ENCODE results near the gene MTA3. TPM values are rescaled to one million over a fixed set of nuclear protein-coding genes. Genes with fewer than 3 reads are reported as not detected.

MTA3 gene
- total RNA-seq, 4 donors from 2014 or later, result 6.6 to 21.6 (median 9.5) TPM

DNA sequence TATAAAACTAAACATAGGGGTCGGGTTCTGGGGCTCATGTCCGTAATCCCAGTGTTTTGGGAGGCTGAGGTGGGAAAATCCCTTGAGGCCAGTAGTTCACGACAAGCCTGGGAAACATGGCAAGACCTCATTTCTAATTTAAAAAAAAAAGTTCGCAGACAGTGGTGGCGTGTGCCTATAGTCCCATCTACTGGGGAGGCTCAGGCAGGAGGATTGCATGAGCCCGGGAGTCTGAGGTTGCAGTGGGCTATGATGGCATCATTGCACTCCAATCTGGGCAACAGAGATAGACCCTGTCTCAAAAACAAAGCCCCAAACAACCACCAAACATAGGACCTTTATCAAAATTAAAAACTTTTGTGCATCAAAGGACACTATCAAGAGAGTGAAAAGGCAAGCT lies 233.7 kb downstream of the MTA3 start:
- no peaks in the 10 kb centered on the region for H3K27me3 ChIP-seq
- H3K36me3 ChIP-seq, result no peaks in the 10 kb centered on the region
- intact Hi-C loops (cut with DNase I; ENCODE audit: low total_unique reads) (loop anchor here (5.0 kb wide), 1 partner anchor 1775 kb away; no protein-coding TSS in a partner anchor), in situ Hi-C loops (cut with MboI; ENCODE audit: low sequenced_read_pairs in 4 of 4) (loop anchor here in 1 of 4 donors (25.0 kb wide), 1 partner anchor 440 kb away; the partner anchor contains the start of gene COX7A2L)
- H3K9me3 ChIP-seq, result no peaks in the 10 kb centered on the region
- no peak overlapping the region for H3K4me3 ChIP-seq
- no peak overlapping the region for H3K27ac ChIP-seq
- DNase-seq (no peak), ATAC-seq (no peak)
- TF ChIP-seq, protein P1, sequence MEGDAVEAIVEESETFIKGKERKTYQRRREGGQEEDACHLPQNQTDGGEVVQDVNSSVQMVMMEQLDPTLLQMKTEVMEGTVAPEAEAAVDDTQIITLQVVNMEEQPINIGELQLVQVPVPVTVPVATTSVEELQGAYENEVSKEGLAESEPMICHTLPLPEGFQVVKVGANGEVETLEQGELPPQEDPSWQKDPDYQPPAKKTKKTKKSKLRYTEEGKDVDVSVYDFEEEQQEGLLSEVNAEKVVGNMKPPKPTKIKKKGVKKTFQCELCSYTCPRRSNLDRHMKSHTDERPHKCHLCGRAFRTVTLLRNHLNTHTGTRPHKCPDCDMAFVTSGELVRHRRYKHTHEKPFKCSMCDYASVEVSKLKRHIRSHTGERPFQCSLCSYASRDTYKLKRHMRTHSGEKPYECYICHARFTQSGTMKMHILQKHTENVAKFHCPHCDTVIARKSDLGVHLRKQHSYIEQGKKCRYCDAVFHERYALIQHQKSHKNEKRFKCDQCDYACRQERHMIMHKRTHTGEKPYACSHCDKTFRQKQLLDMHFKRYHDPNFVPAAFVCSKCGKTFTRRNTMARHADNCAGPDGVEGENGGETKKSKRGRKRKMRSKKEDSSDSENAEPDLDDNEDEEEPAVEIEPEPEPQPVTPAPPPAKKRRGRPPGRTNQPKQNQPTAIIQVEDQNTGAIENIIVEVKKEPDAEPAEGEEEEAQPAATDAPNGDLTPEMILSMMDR (IDR thresholded peaks at IDR 0.05 in 4 of 5, conservative IDR thresholded peaks at IDR 0.05 in 1 of 5), result no peak
- TF ChIP-seq POLR2A (IDR thresholded peaks at IDR 0.05), result no peak
- peaks cover 18 to 22% of the 10 kb centered on the region in 2 donors for H3K4me1 ChIP-seq

DNA sequence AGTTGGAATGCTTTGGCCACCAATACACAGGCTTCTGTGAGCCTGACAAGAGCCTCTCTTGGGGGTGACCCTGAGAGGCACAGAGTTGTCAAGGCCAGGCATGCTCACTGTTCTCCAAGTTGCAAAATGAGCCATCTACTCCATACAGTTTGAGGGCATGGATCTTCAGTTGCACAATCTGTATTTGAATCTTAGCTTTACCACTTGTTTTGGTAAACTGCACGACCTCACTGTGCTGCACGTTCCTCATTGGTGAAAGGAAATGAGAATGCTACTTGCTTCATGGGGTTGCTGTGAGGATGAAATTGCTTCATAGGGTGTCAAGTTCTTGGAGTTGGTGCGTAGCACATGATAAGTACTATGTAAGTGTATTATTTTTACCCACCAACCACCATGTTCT lies 235.9 kb downstream of the MTA3 start:
- H3K27me3 ChIP-seq, result no peaks in the 10 kb centered on the region
- peaks cover 23 to 28% of the 10 kb centered on the region in 2 donors for H3K4me1 ChIP-seq
- peak; percentile 92 to 95 for ATAC-seq
- TF ChIP-seq, protein P1 (IDR thresholded peaks at IDR 0.05 in 4 of 5, conservative IDR thresholded peaks at IDR 0.05 in 1 of 5), result no peak
- TF ChIP-seq POLR2A (IDR thresholded peaks at IDR 0.05), result no peak
- H3K27ac ChIP-seq, result peak overlapping the region; percentile 71 to 78 (median 74)
- DNase-seq, result peak in 1 of 2 donors; percentile 55
- H3K9me3 ChIP-seq, result no peaks in the 10 kb centered on the region
- H3K4me3 ChIP-seq, result no peak overlapping the region
- H3K36me3 ChIP-seq, result no peaks in the 10 kb centered on the region
- in situ Hi-C loops (cut with MboI; ENCODE audit: low sequenced_read_pairs in 4 of 4) (loop anchor here in 1 of 4 donors (25.0 kb wide), 1 partner anchor 442 kb away; the partner anchor contains the start of gene COX7A2L), intact Hi-C loops (cut with DNase I; ENCODE audit: low total_unique reads) (loop anchor here (5.0 kb wide), 1 partner anchor 1773 kb away; no protein-coding TSS in a partner anchor)

DNA sequence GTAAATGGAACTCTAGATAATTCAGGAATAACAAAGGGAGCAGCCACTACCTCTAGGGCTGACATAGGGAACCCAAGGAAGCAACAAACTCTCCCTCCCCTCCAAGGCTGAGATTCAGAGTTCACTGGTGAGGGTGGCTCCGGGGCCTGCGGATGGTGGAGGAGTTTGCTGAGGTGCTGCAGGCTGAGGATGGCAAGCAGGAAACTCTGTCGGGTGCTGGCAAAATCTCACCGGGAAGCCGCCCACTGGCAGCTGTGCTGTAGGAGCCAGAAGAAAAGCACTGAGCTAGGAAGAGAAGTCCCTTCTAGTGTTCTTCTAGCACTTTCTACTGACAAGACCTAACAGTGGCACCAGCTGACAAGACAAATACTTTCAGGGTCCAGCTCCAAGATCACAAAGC lies 236.5 kb downstream of the MTA3 start:
- peak in 1 of 2 donors; percentile 23 for ATAC-seq
- DNase-seq, result no peak
- Histone ChIP-seq H3K36me3 (no peaks in the 10 kb centered on the region), H3K27ac (peak overlapping the region; percentile 71 to 78 (median 74)), H3K27me3 (no peaks in the 10 kb centered on the region), H3K4me3 (no peak overlapping the region), H3K4me1 (peaks cover 23 to 28% of the 10 kb centered on the region in 2 donors), H3K9me3 (no peaks in the 10 kb centered on the region)
- intact Hi-C loops (cut with DNase I; ENCODE audit: low total_unique reads) (loop anchor here (5.0 kb wide), 1 partner anchor 1772 kb away; no protein-coding TSS in a partner anchor), in situ Hi-C loops (cut with MboI; ENCODE audit: low sequenced_read_pairs in 4 of 4) (loop anchor here in 1 of 4 donors (25.0 kb wide), 1 partner anchor 443 kb away; the partner anchor contains the start of gene COX7A2L)
- no peak for TF ChIP-seq POLR2A (IDR thresholded peaks at IDR 0.05)
- TF ChIP-seq, protein P1 (IDR thresholded peaks at IDR 0.05 in 4 of 5, conservative IDR thresholded peaks at IDR 0.05 in 1 of 5), result no peak

Other genes with a start within 250 kb of the MTA3 start
- gene COX7A2L, start 207.4 kb upstream of the MTA3 start, total RNA-seq, result 10 to 100 TPM; 69.8 to 94.7 (median 89.1) TPM
- gene KCNG3, start 74.7 kb upstream of the MTA3 start, total RNA-seq, result under 1 TPM in 1 of 4 donors, not detected in 3; 0.15 TPM
- gene OXER1, start 195.5 kb downstream of the MTA3 start, total RNA-seq, result under 1 TPM in 1 of 4 donors, not detected in 3; 0.56 TPM
- 1 to 10 TPM in 3 of 4 donors, under 1 TPM in 1; 0.53 to 2.5 (median 2.1) TPM for gene HAAO, start 224.0 kb downstream of the MTA3 start, total RNA-seq